Heart left ventricle (tissue), 13 donors: ENCODE data around the gene ALDH3B1.
"Not testable (repeated sequence)": the region's sequence is repeated elsewhere in the genome, so short reads cannot be mapped to it uniquely, and the experiment has no call there.

Experiments used
- POLR2A ChIP-seq, 2 donors: fragments of 450-650 bp; IDR thresholded peaks; one replicate each; pipeline ENCODE4 v1.6.1; 2017; ENCODE audit warnings: antibody characterized with exemption in 2 of 2, mild to moderate bottlenecking in 2 of 2, moderate library complexity in 2 of 2
- TF ChIP-seq, protein P1 (sequence below), 12 donors: fragments of 200-600 bp; sonication (generic) in 4 of 12; IDR thresholded peaks; one replicate each; pipeline versions ENCODE4 v1.5.0 to v1.8.0; 2018 to 2022; ENCODE audit warnings: antibody characterized with exemption in 12 of 12, mild to moderate bottlenecking in 5 of 12
- donor health status: ischemic (EF 13 %, LVEDD 7.1; RV severe dilation, severe dysfunction).
- donor health status: DM: no; HTN: yes; CAD: no.
- donor health status: DM: no; HTN: no; CAD: no.
- donor health status: ischemic (EF 25% LVEDD 6.9; RV normal size, moderate dysfunction).
- donor health status: ischemic (EF 25% LVEDD 5.7; RV mildly dilated, moderate dysfunction).
- donor health status: ischemic (EF 35%, LVEDD 5.7; RV mildly dilated, moderate dysfunction).
- donor health status: nonischemic (EF 11% LVEDD 7.7; RV severe dilation, severe dysfunction).
- donor health status: DM: yes; HTN: yes; CAD: no.
- donor health status: PGD.
- donor health status: ischemic (EF 29% LVEDD 5.4; RV normal size, mild dysfunction).
- donor health status: nonischemic (EF 23%, LVEDD 6.1; RV moderate dilation, normal function).

DNA sequence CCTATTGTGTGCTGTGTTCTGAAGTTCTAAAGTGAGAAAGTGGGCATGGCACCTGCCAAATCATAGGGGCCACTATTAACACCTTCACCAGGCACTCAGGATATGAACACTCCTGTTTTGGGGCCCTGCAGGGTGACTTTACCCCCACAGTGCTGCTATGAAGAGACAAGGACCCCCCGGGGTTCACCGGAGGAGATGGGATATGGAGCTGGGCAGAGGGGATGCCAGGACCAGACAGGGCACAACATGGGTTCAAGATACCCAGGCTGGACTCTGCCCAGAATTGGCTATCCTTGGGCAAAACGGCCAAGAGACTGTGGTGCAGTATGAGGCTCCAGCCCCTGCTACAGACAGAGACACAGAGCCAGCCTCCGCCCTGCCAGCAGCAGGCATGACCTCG is 15.7 kb upstream of the ALDH3B1 start:
- TF ChIP-seq, protein P1, sequence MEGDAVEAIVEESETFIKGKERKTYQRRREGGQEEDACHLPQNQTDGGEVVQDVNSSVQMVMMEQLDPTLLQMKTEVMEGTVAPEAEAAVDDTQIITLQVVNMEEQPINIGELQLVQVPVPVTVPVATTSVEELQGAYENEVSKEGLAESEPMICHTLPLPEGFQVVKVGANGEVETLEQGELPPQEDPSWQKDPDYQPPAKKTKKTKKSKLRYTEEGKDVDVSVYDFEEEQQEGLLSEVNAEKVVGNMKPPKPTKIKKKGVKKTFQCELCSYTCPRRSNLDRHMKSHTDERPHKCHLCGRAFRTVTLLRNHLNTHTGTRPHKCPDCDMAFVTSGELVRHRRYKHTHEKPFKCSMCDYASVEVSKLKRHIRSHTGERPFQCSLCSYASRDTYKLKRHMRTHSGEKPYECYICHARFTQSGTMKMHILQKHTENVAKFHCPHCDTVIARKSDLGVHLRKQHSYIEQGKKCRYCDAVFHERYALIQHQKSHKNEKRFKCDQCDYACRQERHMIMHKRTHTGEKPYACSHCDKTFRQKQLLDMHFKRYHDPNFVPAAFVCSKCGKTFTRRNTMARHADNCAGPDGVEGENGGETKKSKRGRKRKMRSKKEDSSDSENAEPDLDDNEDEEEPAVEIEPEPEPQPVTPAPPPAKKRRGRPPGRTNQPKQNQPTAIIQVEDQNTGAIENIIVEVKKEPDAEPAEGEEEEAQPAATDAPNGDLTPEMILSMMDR (IDR thresholded peaks at IDR 0.05), result not testable (repeated sequence)
- not testable (repeated sequence) for TF ChIP-seq POLR2A (IDR thresholded peaks at IDR 0.05)
